ENCODE results near the gene SALL3.

GRCh38 chr18:78957140-78957539 lies 22.5 kb upstream of the SALL3 start:
- TF ChIP-seq POLR2A (IDR thresholded peaks at IDR 0.05; ENCODE audit: low read depth, low read length) (no peak), CTCF (conservative IDR thresholded peaks at IDR 0.05; ENCODE audit: low read depth, low read length) (no peak), MXI1 (IDR thresholded peaks at IDR 0.05; ENCODE audit: borderline replicate concordance, low read depth, low read length) (no peak)
